ENCODE results near the gene FRAT1.

DNA sequence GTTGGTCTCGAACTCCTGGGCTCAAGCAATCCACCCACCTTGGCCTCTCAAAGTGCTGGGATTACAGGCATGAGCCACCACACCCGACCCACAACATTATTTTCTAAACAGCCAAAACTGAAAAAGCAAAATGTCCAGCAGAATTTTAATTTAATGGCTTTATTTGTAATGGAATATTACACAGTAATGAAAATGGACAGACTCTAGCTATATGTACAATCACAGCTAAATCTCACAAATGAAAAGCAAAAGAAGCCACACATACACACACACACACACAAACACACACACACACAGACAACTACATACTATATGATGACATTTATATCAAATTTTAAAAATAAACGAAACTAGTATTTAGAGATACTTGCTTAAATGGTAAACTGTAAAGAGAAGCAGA is 45.4 kb upstream of the FRAT1 start:
- TF ChIP-seq CTCF (IDR thresholded peaks at IDR 0.05 in 2 of 3, conservative IDR thresholded peaks at IDR 0.05 in 1 of 3; ENCODE audit: borderline replicate concordance in 1 of 3, insufficient read depth in 1 of 3, low read depth in 2 of 3, low read length in 2 of 3): no peak
- TF ChIP-seq EZH2phosphoT487 (IDR thresholded peaks at IDR 0.05; ENCODE audit: borderline replicate concordance): no peak
- no peak for TF ChIP-seq FOSL1 (IDR thresholded peaks at IDR 0.05; ENCODE audit: low read depth)
- TF ChIP-seq POLR2A (IDR thresholded peaks at IDR 0.05; ENCODE audit: borderline replicate concordance, extremely low read depth, insufficient read depth, insufficient read length): no peak
- TF ChIP-seq POLR2AphosphoS5 (IDR thresholded peaks at IDR 0.05; ENCODE audit: low read depth, low read length): no peak
- no peak for TF ChIP-seq EZH2 (IDR thresholded peaks at IDR 0.05)
- TF ChIP-seq ZBTB33 (IDR thresholded peaks at IDR 0.05; ENCODE audit: extremely low read depth, insufficient replicate concordance, low read length): no peak
- no peak for TF ChIP-seq RAD21 (IDR thresholded peaks at IDR 0.05; ENCODE audit: low read depth)
- no peak for TF ChIP-seq SP1 (IDR thresholded peaks at IDR 0.05; ENCODE audit: low read depth)
- TF ChIP-seq TCF7L2 (IDR thresholded peaks at IDR 0.05; ENCODE audit: borderline replicate concordance, extremely low read depth, insufficient read depth, insufficient read length): no peak
- TF ChIP-seq JUND (IDR thresholded peaks at IDR 0.05): no peak

All from HCT116 (cell line).